Fibroblast of lung (primary cell): ENCODE results near the gene ACTMAP.

Experiments used
- EZH2 ChIP-seq: IDR thresholded peaks from 2 replicates; pipeline ENCODE4 v1.5.1; 2012; ENCODE audit warnings: low read length, control low read depth, mild to moderate bottlenecking; ENCODE audit errors: missing control alignments
- TF ChIP-seq, protein P1 (sequence below), 2 donors: IDR thresholded peaks in 1 of 2; conservative IDR thresholded peaks in 1 of 2; 1 replicate in 1 of 2; 2 replicates in 1 of 2; pipeline ENCODE4 v1.5.1; 2011 to 2012; ENCODE audit warnings: low read length in 2 of 2, control low read depth in 1 of 2, inconsistent platforms in 1 of 2, low read depth in 1 of 2, mild to moderate bottlenecking in 1 of 2

DNA sequence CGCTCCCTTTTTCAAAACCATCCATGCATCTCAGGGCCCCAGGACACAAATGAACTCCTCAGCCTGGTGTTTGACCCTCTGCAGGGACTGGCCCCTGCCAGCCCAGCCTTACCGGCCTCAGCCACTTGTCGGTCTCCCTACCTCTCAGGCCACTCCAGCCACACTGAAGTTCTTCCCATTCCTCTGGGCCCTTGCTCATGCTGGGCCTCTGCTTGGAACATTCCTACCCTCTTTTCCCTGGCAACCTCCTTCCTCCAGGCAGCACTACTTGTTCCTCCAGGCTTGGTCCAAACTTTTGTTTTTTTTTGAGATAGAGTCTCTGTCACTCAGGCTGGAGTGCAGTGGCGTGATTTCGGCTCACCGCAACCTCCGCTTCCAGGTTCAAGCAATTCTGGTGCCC lies 41.1 kb upstream of the ACTMAP start:
- TF ChIP-seq, protein P1, sequence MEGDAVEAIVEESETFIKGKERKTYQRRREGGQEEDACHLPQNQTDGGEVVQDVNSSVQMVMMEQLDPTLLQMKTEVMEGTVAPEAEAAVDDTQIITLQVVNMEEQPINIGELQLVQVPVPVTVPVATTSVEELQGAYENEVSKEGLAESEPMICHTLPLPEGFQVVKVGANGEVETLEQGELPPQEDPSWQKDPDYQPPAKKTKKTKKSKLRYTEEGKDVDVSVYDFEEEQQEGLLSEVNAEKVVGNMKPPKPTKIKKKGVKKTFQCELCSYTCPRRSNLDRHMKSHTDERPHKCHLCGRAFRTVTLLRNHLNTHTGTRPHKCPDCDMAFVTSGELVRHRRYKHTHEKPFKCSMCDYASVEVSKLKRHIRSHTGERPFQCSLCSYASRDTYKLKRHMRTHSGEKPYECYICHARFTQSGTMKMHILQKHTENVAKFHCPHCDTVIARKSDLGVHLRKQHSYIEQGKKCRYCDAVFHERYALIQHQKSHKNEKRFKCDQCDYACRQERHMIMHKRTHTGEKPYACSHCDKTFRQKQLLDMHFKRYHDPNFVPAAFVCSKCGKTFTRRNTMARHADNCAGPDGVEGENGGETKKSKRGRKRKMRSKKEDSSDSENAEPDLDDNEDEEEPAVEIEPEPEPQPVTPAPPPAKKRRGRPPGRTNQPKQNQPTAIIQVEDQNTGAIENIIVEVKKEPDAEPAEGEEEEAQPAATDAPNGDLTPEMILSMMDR (conservative IDR thresholded peaks at IDR 0.05 in 1 of 2, IDR thresholded peaks at IDR 0.05 in 1 of 2; ENCODE audit: low read depth in 1 of 2, low read length in 2 of 2): no peak
- no peak for TF ChIP-seq EZH2
